Measurements from ENCODE around the gene FOXF2. TPM values are rescaled to one million over a fixed set of nuclear protein-coding genes. Genes with fewer than 3 reads are reported as not detected.

Gene FOXF2
- total RNA-seq, 4 donors from 2014 or later = 0.25 to 3.0 (median 0.99) TPM

DNA sequence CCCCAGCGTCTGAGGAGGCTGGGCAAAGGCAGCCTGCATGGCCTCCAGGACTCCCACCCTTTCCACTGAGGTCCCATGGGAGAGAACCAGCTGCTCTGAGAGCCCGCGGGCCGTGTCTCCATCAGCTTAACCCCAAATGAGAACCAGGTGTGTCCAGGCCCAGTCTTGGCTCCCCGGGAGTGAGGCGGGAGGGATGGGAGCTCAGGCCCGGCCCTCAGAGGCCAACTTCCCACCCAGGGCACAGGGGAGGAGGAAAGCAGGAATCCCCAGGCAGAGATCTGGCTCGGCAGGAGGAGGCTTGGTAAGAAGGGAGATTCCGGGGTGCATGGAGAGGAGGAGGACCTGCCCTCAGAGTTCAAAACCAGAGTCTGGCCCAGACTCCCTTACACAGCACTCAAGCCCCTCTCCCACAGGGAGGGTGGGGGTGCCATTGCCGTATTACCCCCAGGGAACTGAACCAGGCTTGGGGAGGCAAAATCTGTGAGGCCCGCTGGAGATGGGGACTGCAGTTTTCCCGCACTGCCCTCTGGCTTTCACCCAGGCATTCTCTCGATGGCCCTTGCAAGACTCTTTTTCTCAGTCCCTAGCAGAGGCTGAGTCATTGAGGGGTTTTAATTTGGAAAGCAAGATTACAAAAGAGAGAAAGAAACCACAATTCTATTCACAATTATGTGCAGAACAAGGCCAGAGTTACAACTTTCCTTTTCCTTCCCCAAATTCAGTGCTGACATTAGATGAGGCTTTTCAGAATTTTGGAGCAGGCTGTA is 17.1 kb downstream of the FOXF2 start:
- TF ChIP-seq POLR2A (IDR thresholded peaks at IDR 0.05) = no peak
- no peak overlapping the region for H3K27ac ChIP-seq
- WGBS = 65% methylated on average over 13 of the region's 13 CpGs
- no peaks in the 10 kb centered on the region for H3K4me1 ChIP-seq
- peaks cover 23% of the 10 kb centered on the region for H3K27me3 ChIP-seq
- H3K36me3 ChIP-seq = no peaks in the 10 kb centered on the region
- H3K4me3 ChIP-seq = no peak overlapping the region
- peak in 1 of 2 donors; percentile 66 for DNase-seq (ENCODE audit: low spot score in 2 of 2)
- no peaks in the 10 kb centered on the region for H3K9me3 ChIP-seq

DNA sequence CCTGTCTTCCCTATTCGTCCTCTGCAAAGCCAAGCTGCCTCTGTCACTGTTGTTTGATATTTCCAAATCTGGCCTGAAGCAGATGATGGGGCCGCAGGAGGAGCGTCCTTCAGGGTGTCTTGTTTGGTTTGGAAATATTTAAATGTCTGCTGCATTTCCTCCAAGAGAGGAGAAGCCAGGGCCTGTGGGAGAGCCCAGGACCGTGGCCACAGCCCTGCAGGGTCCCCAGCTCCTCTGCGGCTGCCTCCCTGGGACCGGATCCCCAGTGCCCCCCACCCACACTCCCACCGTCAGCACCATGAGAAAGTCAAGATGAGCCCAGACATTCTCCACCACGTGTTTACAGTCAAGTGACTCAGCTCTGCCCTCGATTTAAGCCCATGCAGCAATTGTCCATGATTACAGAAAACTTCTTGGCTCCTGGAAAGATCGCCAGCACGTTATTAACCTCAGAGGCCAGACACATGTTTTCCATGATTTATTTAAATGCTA is 18.2 kb downstream of the FOXF2 start:
- Histone ChIP-seq H3K4me3 (no peak overlapping the region), H3K4me1 (no peaks in the 10 kb centered on the region), H3K36me3 (no peaks in the 10 kb centered on the region), H3K27me3 (peaks cover 19% of the 10 kb centered on the region), H3K27ac (no peak overlapping the region), H3K9me3 (no peaks in the 10 kb centered on the region)
- DNase-seq (ENCODE audit: low spot score in 2 of 2) = peak in 1 of 2 donors; percentile 58
- TF ChIP-seq POLR2AphosphoS5 (IDR thresholded peaks at IDR 0.05) (no peak), EP300 (IDR thresholded peaks at IDR 0.05) (no peak), POLR2A (IDR thresholded peaks at IDR 0.05) (no peak)
- TF ChIP-seq, protein P1, sequence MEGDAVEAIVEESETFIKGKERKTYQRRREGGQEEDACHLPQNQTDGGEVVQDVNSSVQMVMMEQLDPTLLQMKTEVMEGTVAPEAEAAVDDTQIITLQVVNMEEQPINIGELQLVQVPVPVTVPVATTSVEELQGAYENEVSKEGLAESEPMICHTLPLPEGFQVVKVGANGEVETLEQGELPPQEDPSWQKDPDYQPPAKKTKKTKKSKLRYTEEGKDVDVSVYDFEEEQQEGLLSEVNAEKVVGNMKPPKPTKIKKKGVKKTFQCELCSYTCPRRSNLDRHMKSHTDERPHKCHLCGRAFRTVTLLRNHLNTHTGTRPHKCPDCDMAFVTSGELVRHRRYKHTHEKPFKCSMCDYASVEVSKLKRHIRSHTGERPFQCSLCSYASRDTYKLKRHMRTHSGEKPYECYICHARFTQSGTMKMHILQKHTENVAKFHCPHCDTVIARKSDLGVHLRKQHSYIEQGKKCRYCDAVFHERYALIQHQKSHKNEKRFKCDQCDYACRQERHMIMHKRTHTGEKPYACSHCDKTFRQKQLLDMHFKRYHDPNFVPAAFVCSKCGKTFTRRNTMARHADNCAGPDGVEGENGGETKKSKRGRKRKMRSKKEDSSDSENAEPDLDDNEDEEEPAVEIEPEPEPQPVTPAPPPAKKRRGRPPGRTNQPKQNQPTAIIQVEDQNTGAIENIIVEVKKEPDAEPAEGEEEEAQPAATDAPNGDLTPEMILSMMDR (IDR thresholded peaks at IDR 0.05) = no peak
- 48% methylated on average over 8 of the region's 11 CpGs for WGBS

DNA sequence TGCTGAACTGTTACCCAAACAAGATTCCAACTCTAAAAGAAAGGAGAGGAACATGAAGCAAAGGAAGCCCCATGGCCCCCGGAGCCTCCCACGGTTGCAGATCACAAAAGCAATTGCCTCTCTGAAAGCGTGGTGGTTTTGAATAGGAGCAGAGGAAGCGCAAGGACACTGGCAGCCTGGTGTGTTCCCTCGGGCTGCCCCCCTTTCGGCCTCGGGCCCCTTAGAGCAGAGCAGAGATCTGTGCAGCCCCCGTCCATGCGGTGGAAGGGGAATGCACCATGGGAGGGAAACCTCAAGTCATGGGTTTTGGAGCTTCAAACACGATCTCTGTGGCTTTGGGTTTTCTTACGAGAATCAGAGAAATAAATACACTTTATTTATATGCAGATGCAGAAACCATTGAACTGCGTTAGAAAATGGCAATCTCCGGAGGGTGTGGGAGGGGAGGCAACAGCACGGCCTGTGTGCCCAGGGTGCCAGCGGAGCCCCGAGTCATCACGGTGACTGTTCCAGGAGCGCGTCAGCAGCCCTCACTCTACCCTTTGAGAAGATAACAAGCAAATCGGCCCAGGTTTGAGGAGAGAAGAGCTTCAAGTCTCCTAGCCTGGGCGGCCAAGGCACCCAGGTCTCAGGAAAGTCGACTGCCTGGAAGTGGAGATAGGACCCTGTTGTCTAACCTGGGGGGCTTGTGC is 20.5 kb downstream of the FOXF2 start:
- no peaks in the 10 kb centered on the region for H3K36me3 ChIP-seq
- 61% methylated on average over 20 of the region's 22 CpGs for WGBS
- TF ChIP-seq, protein P1 (IDR thresholded peaks at IDR 0.05) = no peak
- TF ChIP-seq POLR2AphosphoS5 (IDR thresholded peaks at IDR 0.05) = no peak
- no peak for TF ChIP-seq EP300 (IDR thresholded peaks at IDR 0.05)
- no peak for TF ChIP-seq POLR2A (IDR thresholded peaks at IDR 0.05)
- DNase-seq (ENCODE audit: low spot score in 2 of 2) = peak in 1 of 2 donors; percentile 47
- no peaks in the 10 kb centered on the region for H3K9me3 ChIP-seq
- H3K4me3 ChIP-seq = no peak overlapping the region
- no peak overlapping the region for H3K27ac ChIP-seq
- no peaks in the 10 kb centered on the region for H3K4me1 ChIP-seq
- peaks cover 19% of the 10 kb centered on the region for H3K27me3 ChIP-seq

- no peaks in the 10 kb centered on the region for H3K9me3 ChIP-seq
- H3K4me3 ChIP-seq = no peak overlapping the region
- H3K36me3 ChIP-seq = no peaks in the 10 kb centered on the region
- H3K27ac ChIP-seq = no peak overlapping the region
- peaks cover 19% of the 10 kb centered on the region for H3K27me3 ChIP-seq
- TF ChIP-seq POLR2A (IDR thresholded peaks at IDR 0.05) (no peak), POLR2AphosphoS5 (IDR thresholded peaks at IDR 0.05) (no peak), EP300 (IDR thresholded peaks at IDR 0.05) (no peak)
- TF ChIP-seq, protein P1 (IDR thresholded peaks at IDR 0.05) = no peak
- H3K4me1 ChIP-seq = no peaks in the 10 kb centered on the region
- 68% methylated on average over 9 of the region's 9 CpGs for WGBS
- peak in 1 of 2 donors; percentile 43 for DNase-seq (ENCODE audit: low spot score in 2 of 2)
Observed at GRCh38 chr6:1412901-1413300, 23.5 kb downstream of the FOXF2 start.

GRCh38 chr6:1415416-1416063 is 26.2 kb downstream of the FOXF2 start:
- no peak for TF ChIP-seq POLR2A (IDR thresholded peaks at IDR 0.05)
- no peak for TF ChIP-seq EP300 (IDR thresholded peaks at IDR 0.05)
- no peak for TF ChIP-seq POLR2AphosphoS5 (IDR thresholded peaks at IDR 0.05)
- TF ChIP-seq, protein P1 (IDR thresholded peaks at IDR 0.05) = no peak
- H3K4me1 ChIP-seq = no peaks in the 10 kb centered on the region
- H3K4me3 ChIP-seq = no peak overlapping the region
- no peak overlapping the region for H3K27ac ChIP-seq
- WGBS = 82% methylated on average over 10 of the region's 10 CpGs
- H3K36me3 ChIP-seq = no peaks in the 10 kb centered on the region
- DNase-seq (ENCODE audit: low spot score in 2 of 2) = peak in 1 of 2 donors; percentile 26
- peaks cover 8% of the 10 kb centered on the region for H3K27me3 ChIP-seq
- no peaks in the 10 kb centered on the region for H3K9me3 ChIP-seq
